HG03460 (cell line): ENCODE results near the gene NCAPD3.
A peak's percentile ranks its signal among the peaks of the same experiment; 100 is the strongest.
"Not testable (repeated sequence)": the region's sequence is repeated elsewhere in the genome, so short reads cannot be mapped to it uniquely, and the experiment has no call there.

Experiments
- ATAC-seq: cut with Tn5 transposase; IDR thresholded peaks from one replicate; pipeline ENCODE4 v1.9.1; 2021; ENCODE audit not compliant: unreplicated experiment

Gene NCAPD3, protein sequence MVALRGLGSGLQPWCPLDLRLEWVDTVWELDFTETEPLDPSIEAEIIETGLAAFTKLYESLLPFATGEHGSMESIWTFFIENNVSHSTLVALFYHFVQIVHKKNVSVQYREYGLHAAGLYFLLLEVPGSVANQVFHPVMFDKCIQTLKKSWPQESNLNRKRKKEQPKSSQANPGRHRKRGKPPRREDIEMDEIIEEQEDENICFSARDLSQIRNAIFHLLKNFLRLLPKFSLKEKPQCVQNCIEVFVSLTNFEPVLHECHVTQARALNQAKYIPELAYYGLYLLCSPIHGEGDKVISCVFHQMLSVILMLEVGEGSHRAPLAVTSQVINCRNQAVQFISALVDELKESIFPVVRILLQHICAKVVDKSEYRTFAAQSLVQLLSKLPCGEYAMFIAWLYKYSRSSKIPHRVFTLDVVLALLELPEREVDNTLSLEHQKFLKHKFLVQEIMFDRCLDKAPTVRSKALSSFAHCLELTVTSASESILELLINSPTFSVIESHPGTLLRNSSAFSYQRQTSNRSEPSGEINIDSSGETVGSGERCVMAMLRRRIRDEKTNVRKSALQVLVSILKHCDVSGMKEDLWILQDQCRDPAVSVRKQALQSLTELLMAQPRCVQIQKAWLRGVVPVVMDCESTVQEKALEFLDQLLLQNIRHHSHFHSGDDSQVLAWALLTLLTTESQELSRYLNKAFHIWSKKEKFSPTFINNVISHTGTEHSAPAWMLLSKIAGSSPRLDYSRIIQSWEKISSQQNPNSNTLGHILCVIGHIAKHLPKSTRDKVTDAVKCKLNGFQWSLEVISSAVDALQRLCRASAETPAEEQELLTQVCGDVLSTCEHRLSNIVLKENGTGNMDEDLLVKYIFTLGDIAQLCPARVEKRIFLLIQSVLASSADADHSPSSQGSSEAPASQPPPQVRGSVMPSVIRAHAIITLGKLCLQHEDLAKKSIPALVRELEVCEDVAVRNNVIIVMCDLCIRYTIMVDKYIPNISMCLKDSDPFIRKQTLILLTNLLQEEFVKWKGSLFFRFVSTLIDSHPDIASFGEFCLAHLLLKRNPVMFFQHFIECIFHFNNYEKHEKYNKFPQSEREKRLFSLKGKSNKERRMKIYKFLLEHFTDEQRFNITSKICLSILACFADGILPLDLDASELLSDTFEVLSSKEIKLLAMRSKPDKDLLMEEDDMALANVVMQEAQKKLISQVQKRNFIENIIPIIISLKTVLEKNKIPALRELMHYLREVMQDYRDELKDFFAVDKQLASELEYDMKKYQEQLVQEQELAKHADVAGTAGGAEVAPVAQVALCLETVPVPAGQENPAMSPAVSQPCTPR (N-terminal part only)

DNA sequence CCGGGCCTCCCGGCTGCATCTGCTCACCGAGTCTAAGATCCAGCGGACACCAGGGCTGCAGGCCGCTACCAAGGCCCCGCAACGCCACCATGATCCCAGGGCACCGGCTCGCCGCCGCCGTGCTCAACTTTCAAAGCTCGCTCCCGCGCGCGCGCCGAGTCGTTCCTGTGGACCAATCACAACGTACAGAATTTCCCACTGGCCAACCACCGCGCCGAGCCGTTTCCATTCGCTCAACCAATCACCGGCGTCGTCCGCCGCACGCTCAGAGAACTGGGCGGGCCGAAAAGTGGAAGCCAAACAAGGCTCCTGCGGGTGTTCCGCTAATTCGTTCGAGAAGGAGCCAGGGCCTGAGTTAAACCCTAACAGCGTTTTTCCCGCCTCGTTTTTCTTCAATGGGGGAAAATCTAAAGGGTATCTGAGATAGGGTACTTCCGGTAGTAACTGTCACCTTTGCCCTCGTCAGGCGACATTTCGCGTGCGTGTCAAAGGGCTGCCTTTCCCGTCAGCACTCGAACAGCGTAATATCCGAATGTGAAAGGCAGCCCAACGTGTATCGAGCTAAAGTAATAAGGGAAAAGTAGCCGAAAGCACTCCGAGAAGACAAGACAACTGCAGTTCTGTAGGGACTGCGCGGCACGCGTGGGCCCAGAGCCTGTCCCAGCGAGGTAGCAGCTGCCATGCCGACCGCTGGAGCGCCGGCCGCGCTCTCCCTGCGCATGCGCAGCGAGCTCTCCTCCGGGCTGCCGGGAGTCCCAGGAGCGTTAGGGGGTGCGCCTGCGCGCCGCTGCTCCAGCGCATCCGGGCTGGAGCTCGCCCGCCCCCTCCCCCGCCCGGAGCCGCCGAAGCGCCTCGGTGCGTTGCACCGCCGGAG is at the start of gene NCAPD3, which contains the start of gene VPS26B:
Gene NCAPD3, minus strand, starts transcription at position 132 of the 874 bp plus-strand sequence. Its CDS starts 41 bp downstream, at position 91.
Gene VPS26B, plus strand, starts transcription at position 836 of the 874 bp plus-strand sequence. CDS start 452 bp downstream, outside the sequence.
- peak; percentile 77 for ATAC-seq

DNA sequence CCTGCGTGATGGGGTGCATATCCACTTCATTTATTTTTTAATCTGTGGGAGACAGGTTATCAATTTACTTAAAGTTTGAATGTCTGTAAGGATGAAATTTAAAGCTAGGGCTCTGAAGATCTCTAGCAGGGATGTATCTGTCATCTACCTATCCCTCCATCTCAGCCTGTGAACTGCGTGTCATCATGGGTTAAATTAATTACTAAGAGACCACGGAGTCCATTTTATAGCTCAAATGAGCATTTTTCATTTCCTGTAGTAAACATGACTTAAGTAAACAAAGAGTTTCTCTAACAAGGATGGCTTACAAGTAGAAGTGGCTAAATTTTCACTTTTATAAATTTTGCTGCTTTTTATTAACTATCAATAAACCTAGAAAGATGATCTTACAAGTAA is 49.5 kb upstream of the NCAPD3 start:
- ATAC-seq = no peak

DNA sequence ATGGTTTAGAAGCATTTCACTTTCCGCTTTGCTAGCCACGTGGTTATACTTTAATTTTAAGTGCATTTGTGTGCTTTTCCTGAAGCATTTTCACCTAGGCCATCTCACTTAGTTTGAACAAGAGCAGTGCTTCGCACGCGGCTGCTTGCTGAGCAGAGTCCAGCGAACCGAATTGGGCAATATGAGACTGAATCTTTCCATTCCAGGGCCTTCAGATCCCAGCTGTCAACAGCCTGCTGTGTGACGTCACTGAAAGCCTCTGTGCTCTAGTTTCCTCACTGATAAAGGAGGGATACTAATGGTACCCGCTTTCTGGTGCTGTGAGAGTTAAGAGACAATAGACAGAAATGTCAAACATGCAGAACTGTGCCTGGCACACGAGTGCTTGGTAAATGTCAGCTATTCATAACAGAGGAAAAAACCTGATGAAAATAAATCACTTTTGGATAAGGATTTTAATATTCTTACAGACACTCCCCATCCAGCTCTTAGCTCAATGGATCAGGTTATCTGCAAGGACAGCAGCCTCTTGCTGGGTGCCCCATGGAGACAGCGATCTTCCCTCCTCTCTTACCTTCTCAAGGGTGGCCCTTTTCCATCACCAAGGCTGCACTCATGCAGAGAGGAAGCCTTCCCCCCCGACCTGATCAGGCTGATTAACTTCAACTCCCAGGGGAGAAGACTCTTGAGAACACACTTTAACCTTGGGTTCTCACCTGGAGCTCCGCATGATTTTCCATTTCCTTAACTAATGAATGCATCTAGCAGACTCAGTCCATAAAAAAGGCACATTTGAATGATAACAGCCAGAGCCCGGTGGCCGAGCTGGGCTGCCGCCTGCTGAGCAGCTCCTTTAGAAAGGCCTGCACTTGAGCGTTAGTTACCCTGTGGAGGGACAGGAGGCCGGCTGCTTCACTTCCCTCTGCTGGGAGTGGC is 48.9 kb upstream of the NCAPD3 start:
- no peak for ATAC-seq

DNA sequence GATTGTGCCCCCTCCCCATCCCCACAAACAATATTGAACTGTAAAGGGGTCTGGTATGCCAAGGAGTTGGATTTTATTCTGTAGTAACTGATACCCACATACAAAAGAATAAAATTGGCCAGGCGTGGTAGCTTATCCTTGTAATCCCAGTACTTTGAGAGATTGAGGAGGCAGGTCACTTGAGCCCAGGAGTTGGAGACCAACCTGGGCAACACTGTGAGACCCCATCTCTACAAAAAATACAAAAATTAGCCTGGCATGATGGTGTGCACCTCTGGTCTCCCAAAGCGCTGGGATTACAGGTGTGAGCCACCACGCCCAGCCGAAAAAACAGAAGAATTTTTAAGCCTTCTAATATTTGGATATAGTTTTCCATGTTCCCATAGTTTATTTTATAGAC is 48.2 kb upstream of the NCAPD3 start:
- ATAC-seq = no peak

DNA sequence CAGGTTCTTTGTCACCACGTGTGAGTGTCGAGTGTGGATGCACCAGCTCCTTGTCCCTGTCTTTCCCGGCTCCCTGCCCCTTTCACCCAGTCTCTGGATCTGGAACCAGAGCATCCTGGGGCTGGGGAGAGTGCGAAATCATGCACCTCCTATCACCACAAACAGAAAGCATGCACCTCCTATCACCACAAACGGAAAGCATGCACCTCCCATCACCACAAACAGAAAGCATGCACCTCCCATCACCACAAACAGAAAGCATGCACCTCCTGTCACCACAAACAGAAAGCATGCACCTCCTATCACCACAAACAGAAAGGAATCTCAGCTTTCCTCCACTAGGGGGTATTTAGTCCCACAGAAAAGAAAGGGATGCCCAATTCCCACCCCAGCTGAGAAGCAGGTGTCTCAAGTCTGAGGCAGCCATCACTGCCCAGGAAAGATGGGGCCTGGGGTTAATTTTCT is 46.5 kb upstream of the NCAPD3 start:
- ATAC-seq = no peak

DNA sequence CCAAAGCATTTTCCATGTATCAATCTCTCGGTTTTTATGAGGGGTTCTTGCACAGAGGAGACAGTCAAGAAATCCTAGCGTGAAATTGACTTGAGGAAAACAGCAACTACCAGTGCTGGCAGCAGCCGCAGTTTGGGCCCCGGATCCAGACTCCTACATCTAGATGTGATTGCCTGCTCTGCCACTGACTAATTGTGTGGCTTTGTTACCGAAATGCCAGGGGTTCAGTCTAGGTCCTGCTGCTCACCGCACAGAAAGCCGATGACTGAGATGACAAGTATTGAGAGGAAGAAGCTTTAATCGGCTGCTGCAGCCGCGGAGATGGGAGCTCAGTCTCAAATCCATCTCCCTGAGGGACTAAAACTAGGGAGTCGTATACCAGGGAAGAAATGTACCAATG is 44.2 kb upstream of the NCAPD3 start:
- ATAC-seq = no peak

DNA sequence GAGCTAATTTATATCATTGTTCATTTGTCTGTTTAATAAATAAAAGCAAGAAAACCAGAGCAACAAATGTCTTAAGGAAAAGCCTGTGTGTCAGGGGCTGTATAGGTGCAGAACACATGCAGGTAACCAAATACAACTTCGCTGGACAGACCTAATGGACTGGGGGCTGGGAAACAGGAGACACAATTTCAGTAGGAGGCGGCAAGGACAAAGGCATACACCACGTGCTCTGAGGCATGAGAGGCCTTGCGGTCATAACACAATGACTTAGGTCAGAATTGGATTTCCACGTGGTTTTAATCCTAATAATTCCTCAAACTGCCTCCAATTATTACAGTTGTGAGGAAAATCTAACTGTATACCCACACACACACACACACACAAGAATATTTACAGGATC is 43.7 kb upstream of the NCAPD3 start:
- no peak for ATAC-seq

DNA sequence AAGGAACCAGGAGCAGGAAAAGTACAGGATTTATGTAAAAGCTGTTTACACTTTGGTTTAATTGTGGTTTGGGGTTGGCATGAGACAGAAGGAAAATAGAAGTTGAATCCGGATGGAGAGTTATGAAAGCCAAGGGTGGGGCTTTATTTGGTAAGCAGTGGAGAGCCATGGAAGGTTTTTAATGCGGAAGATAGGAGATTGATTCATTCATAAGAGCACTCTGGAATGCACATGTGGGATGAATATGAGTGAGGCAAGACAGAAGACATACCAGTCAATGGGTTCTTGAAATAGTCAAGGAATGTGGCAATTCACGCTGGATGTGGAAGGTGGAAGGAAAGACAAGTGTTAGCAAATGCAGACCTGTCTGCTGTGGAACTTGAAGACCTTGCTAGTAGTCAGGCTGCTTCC is 43.1 kb upstream of the NCAPD3 start:
- ATAC-seq = no peak

DNA sequence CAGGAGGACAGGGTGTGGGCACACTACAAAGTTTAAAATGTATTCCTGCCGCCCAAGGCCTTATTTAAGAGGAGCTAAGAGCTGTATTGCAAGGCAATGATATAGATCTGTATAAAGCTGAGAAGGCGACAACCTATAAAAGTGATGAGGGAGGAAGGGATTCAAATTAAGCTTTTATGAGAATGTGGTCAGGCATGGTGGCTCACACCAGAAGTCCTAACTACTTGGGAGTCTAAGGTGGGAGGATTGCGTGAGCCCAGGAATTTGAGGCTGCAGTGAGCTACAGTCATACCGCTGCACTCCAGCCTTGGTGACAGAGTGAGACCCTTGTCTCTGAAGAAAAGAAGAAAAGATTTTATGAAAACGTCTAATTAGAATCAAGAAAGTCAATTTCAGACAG is 42.7 kb upstream of the NCAPD3 start:
- ATAC-seq = no peak

DNA sequence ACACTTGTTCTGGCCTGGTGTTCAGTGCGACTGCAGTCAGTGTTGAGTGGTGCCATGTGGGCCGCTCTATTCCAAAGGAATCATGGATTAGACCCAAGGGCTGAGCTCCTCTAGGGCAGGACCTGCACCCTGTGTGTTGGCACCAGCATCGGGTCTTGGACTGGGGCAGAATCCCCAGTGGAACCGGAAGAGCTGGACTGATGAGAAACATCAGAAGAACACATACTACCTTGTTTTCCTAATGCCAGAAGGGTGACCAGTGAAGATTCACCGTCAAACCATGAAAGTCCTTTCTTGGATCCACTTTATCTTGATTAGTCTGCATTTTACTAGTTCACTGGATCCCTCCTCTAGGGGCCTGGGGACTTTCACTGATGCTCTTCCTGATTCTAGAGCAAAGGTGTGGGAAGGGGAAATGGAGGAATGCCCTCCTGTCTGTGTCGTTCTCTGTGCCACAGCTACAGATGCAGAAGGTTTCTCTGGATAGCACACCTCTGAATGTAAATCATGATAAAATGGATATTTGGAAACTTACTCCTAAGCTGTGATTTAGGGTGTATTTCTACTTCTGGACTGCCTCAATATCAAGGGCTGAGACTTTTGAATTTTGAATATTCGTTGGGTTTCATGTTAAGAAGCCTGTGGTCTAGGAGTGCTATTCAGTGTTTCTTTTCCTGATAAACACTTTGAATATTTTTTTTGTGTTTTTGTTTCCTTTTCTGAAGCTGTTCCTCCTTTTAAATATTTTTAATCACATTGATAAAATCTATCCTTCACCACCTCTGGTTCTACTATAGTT is 41.4 kb upstream of the NCAPD3 start:
- no peak for ATAC-seq

DNA sequence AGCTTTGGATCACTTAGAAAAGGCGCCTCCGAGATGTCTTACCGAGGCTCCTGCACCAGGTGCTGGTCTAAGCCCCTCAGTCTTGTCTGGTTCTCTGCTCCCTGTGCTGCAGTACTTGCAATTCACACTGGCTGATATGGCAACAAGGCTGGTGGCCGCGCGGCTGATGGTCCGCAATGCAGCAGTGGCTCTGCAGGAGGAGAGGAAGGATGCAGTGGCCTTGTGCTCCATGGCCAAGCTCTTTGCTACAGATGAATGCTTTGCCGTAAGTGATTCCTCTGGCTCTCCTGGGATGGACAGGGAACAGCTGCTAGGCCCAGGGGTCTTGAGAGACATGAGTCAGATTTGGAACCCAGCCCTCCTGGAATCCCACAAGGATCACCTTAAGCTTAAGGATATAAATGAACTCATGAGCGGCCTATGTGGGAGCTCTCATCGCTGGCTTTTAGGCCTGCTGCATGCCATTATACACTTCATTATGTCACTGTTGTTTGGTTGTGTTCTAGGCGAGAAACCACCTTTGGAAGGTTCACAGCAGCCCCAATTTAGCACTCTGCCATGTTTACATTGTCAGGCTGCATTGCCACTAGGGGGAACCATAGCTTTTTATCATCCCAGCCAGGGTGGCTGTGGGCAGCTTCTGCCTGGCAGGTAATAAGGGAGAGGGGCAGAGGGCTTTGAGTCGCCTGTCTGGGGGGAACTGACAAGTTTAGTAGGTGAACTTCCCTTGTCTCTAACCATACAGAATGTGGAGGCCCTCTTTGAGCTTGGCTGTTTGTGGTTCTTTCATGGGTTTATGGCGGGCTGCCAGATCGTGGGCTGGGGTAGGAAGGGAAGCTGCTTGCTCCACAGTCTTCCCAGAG is 38.1 kb upstream of the NCAPD3 start:
- no peak for ATAC-seq

DNA sequence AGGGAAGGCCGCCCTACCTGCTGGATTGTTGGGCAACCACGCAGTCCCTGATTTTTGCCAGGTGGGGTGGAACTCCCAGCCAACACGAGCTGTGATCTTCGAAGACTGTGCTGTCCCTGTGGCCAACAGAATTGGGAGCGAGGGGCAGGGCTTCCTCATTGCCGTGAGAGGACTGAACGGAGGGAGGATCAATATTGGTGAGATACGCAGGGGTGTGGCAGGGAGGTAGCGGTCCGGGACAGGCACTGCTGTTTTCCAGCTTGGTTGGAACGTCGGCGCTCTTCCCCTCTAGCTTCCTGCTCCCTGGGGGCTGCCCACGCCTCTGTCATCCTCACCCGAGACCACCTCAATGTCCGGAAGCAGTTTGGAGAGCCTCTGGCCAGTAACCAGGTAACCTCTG is 37.2 kb upstream of the NCAPD3 start:
- ATAC-seq = no peak

DNA sequence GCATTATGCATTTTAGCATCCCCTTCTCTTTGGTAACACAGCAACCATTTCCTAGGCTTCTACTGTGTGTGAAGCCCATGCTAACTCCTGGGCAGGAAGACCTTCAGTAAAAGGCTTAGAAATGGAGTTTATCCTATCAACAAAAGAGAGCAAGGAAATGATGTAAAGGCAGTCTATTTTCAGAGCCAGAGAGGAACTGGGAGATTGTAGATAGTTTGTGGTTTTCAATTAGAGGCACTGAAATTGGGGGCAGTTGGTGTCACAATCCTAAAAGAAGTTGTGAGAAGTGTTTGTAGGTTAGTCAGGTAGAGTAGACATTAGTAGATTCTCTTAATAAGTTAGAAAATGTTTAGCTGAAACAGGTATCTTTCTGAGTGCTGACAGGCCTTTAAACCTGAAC is 36.7 kb upstream of the NCAPD3 start:
- ATAC-seq = no peak

DNA sequence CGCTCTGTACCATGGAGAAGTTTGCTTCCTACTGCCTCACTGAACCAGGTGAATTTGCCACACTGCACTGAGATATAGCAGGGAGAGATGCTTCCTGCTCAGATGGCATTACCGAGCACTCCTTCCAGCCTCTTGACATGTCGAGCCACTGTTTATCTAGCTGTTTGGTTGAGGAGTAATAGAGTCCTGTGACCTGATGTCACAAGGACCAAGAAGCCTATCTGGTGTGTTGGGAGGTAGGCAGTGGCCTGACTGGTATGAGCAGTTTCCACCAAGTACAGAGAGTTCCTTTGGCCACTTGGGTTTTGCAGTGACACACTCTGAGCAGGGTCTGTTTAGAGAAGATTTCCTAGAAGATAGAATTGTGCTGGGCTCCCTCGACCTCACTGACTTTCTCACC is 34.8 kb upstream of the NCAPD3 start:
- no peak for ATAC-seq

DNA sequence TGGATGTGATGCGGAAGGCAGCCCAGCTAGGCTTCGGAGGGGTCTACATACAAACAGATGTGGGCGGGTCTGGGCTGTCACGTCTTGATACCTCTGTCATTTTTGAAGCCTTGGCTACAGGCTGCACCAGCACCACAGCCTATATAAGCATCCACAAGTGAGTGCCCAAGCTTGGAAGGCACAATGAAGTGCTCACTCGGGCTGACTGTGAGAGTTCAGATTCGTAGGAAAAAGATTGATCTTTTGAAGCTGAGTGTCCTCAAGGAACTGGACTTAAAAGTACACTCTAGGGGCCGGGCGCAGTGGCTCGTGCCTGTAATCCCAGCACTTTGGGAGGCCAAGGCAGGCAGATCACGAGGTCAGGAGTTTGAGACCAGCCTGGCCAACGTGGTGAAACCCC is 33.3 kb upstream of the NCAPD3 start:
- no peak for ATAC-seq

DNA sequence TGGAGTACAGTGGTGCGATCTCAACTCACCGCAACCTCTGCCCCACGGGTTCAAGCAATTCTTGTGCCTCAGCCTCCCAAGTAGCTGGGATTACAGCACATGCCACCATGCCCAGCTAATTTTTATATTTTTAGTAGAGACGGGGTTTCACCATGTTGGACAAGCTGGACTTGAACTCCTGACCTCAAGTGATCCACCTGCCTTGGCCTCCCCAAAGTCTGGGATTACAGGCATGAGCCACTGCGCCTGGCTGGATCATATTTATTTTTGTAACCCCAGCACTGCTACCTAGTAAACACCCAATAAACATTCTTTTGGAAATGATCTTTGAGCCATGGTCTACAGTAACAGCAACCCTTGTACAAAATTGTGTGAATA is 31.4 kb upstream of the NCAPD3 start:
- ATAC-seq = not testable (repeated sequence)
